HCT116 (cell line): ENCODE data around the gene CDON.

Experiments
- CTCF ChIP-seq, 3 experiments: fragments of 200-600 bp in 1 of 3; sonication (generic) in 1 of 3; IDR thresholded peaks in 2 of 3; conservative IDR thresholded peaks in 1 of 3; 2 replicates each; pipeline ENCODE4 v1.5.1; 2012 to 2017; ENCODE audit warnings: low read depth in 2 of 3, low read length in 2 of 3, antibody characterized with exemption in 1 of 3, borderline replicate concordance in 1 of 3, control low read depth in 1 of 3, mild to moderate bottlenecking in 1 of 3, mixed read lengths in 1 of 3, mixed run types in 1 of 3, moderate library complexity in 1 of 3; ENCODE audit not compliant: insufficient read depth in 1 of 3
- ELF1 ChIP-seq: IDR thresholded peaks from 2 replicates; pipeline ENCODE4 v1.6.1; 2012; ENCODE audit warnings: low read depth, borderline replicate concordance
- EZH2 ChIP-seq: fragments of 200-600 bp; sonication (generic); IDR thresholded peaks from 2 replicates; pipeline ENCODE4 v1.6.1; 2017; ENCODE audit warnings: antibody characterized with exemption, mixed run types
- FOSL1 ChIP-seq: IDR thresholded peaks from 2 replicates; pipeline ENCODE4 v1.6.1; 2012; ENCODE audit warnings: low read depth
- JUND ChIP-seq: IDR thresholded peaks from 2 replicates; pipeline ENCODE4 v1.6.1; 2012
- POLR2A ChIP-seq: IDR thresholded peaks from 2 replicates; pipeline ENCODE4 v1.7.0; 2011; ENCODE audit warnings: borderline replicate concordance; ENCODE audit not compliant: insufficient read depth, insufficient read length; ENCODE audit errors: extremely low read depth
- POLR2AphosphoS5 ChIP-seq: IDR thresholded peaks from 2 replicates; pipeline ENCODE4 v1.6.1; 2011; ENCODE audit warnings: mild to moderate bottlenecking, low read depth, low read length, moderate library complexity
- RAD21 ChIP-seq: IDR thresholded peaks from 2 replicates; pipeline ENCODE4 v1.6.1; 2012; ENCODE audit warnings: low read depth, mild to moderate bottlenecking
- ZNF274 ChIP-seq: fragments of 200-500 bp; sonication (Bioruptor generic); IDR thresholded peaks from 2 replicates; pipeline ENCODE4 v1.6.1; 2014; ENCODE audit warnings: mild to moderate bottlenecking, low read depth, low read length, inconsistent platforms

- TF ChIP-seq CTCF (IDR thresholded peaks at IDR 0.05 in 2 of 3, conservative IDR thresholded peaks at IDR 0.05 in 1 of 3; ENCODE audit: borderline replicate concordance in 1 of 3, insufficient read depth in 1 of 3, low read depth in 2 of 3, low read length in 2 of 3) (no peak), JUND (no peak), POLR2AphosphoS5 (no peak), ZNF274 (no peak), ELF1 (no peak), RAD21 (no peak), EZH2 (no peak), FOSL1 (no peak), POLR2A (no peak)
Measured at GRCh38 chr11:125968354-125968753, 94.3 kb downstream of the CDON start.
